Liver (tissue), 9 donors: Measurements from ENCODE around the gene ZNF217. TPM values are rescaled to one million over a fixed set of nuclear protein-coding genes. Genes with fewer than 3 reads are reported as not detected.

Source experiments
- DNase-seq: peaks from one replicate; pipeline ENCODE4 v3.0.0-alpha.2; 2017; ENCODE audit warnings: low spot score
- H3K27ac ChIP-seq, 2 donors: one replicate each; pipeline ENCODE4 v1.7.0; 2013; ENCODE audit warnings: inconsistent platforms in 2 of 2, low read length in 2 of 2, control low read depth in 1 of 2, low read depth in 1 of 2, mild to moderate bottlenecking in 1 of 2
- H3K27me3 ChIP-seq, 4 donors: one replicate each; pipeline versions ENCODE4 v1.6.1 to v1.7.0; 2013; ENCODE audit warnings: low read length in 3 of 4, inconsistent platforms in 1 of 4, mild to moderate bottlenecking in 1 of 4, moderate library complexity in 1 of 4; ENCODE audit not compliant: control insufficient read depth in 4 of 4, insufficient read depth in 4 of 4
- H3K36me3 ChIP-seq, 4 donors: one replicate each; pipeline versions ENCODE4 v1.6.1 to v1.7.0; 2013; ENCODE audit warnings: low read length in 3 of 4, mild to moderate bottlenecking in 3 of 4, low read depth in 1 of 4, moderate library complexity in 1 of 4; ENCODE audit not compliant: control insufficient read depth in 4 of 4, insufficient read depth in 3 of 4
- H3K4me1 ChIP-seq, 4 donors: one replicate each; pipeline versions ENCODE4 v1.6.1 to v1.7.0; 2013; ENCODE audit warnings: low read length in 3 of 4, mild to moderate bottlenecking in 3 of 4, moderate library complexity in 1 of 4; ENCODE audit not compliant: control insufficient read depth in 4 of 4, insufficient read depth in 4 of 4
- H3K4me3 ChIP-seq, 3 donors: one replicate each; pipeline versions ENCODE4 v1.6.1 to v1.7.0; 2013; ENCODE audit warnings: low read length in 3 of 3, control low read depth in 1 of 3, low read depth in 1 of 3, mild to moderate bottlenecking in 1 of 3
- H3K9ac ChIP-seq, 2 donors: one replicate each; pipeline ENCODE4 v1.7.0; 2013; ENCODE audit warnings: low read length in 2 of 2, mild to moderate bottlenecking in 2 of 2, moderate library complexity in 2 of 2, control low read depth in 1 of 2, low read depth in 1 of 2
- H3K9me3 ChIP-seq, 4 donors: one replicate each; pipeline versions ENCODE4 v1.6.1 to v1.7.0; 2013; ENCODE audit warnings: low read length in 3 of 4; ENCODE audit not compliant: control insufficient read depth in 4 of 4
- ATF3 ChIP-seq: IDR thresholded peaks from 2 replicates; pipeline ENCODE4 v1.6.1; 2016; ENCODE audit warnings: antibody characterized with exemption
- CTCF ChIP-seq: fragments of 150-350 bp; IDR thresholded peaks from 2 replicates; pipeline ENCODE4 v1.5.1; 2017; ENCODE audit warnings: improper control_type of control experiment, low read depth, low read length; ENCODE audit not compliant: missing input control
- EGR1 ChIP-seq, 2 donors: IDR thresholded peaks; 2 replicates each; pipeline ENCODE4 v1.6.1; 2016 to 2018; ENCODE audit warnings: antibody characterized with exemption in 2 of 2, low read depth in 2 of 2
- FOXA1 ChIP-seq: IDR thresholded peaks from 2 replicates; pipeline ENCODE4 v1.6.1; 2016; ENCODE audit warnings: antibody characterized with exemption
- FOXA2 ChIP-seq: IDR thresholded peaks from 2 replicates; pipeline ENCODE4 v1.6.1; 2016; ENCODE audit warnings: antibody characterized with exemption
- GABPA ChIP-seq, 2 donors: IDR thresholded peaks in 1 of 2; conservative IDR thresholded peaks in 1 of 2; 2 replicates each; pipeline ENCODE4 v1.6.1; 2016; ENCODE audit warnings: antibody characterized with exemption in 2 of 2, mild to moderate bottlenecking in 1 of 2, moderate library complexity in 1 of 2
- HNF4A ChIP-seq, 2 donors: conservative IDR thresholded peaks; 2 replicates each; pipeline ENCODE4 v1.6.1; 2016; ENCODE audit warnings: antibody characterized with exemption in 2 of 2, mild to moderate bottlenecking in 2 of 2
- HNF4G ChIP-seq: IDR thresholded peaks from 2 replicates; pipeline ENCODE4 v1.6.1; 2016; ENCODE audit warnings: antibody characterized with exemption
- JUND ChIP-seq, 2 donors: IDR thresholded peaks; 2 replicates each; pipeline ENCODE4 v1.6.1; 2016; ENCODE audit warnings: antibody characterized with exemption in 2 of 2
- MAX ChIP-seq: IDR thresholded peaks from 2 replicates; pipeline ENCODE4 v1.6.1; 2016; ENCODE audit warnings: antibody characterized with exemption
- NR2F2 ChIP-seq: IDR thresholded peaks from 2 replicates; pipeline ENCODE4 v1.6.1; 2016; ENCODE audit warnings: antibody characterized with exemption
- RAD21 ChIP-seq, 2 donors: IDR thresholded peaks; 2 replicates each; pipeline ENCODE4 v1.6.1; 2016; ENCODE audit warnings: antibody characterized with exemption in 2 of 2, mild to moderate bottlenecking in 2 of 2
- REST ChIP-seq: IDR thresholded peaks from 2 replicates; pipeline ENCODE4 v1.6.1; 2016; ENCODE audit warnings: antibody characterized with exemption, mild to moderate bottlenecking
- RXRA ChIP-seq, 2 donors: IDR thresholded peaks; 2 replicates each; pipeline ENCODE4 v1.6.1; 2017 to 2018; ENCODE audit warnings: antibody characterized with exemption in 2 of 2, mild to moderate bottlenecking in 1 of 2
- SP1 ChIP-seq: IDR thresholded peaks from 2 replicates; pipeline ENCODE4 v1.6.1; 2018; ENCODE audit warnings: antibody characterized with exemption, mild to moderate bottlenecking
- TAF1 ChIP-seq: conservative IDR thresholded peaks from 2 replicates; pipeline ENCODE4 v1.6.1; 2016; ENCODE audit warnings: antibody characterized with exemption, mild to moderate bottlenecking
- YY1 ChIP-seq: IDR thresholded peaks from 2 replicates; pipeline ENCODE4 v1.6.1; 2016; ENCODE audit warnings: antibody characterized with exemption, mild to moderate bottlenecking
- ZBTB33 ChIP-seq: IDR thresholded peaks from 2 replicates; pipeline ENCODE4 v1.6.1; 2016; ENCODE audit warnings: antibody characterized with exemption
- WGBS: extraction: QIAGEN DNeasy Blood & Tissue Kit; methylation state at CpG from one replicate; pipeline ENCODE4 v1.1.7; 2013; 5-methylcytosine and 5-hydroxymethylcytosine counted together
- polyA plus RNA-seq, 2 donors: library from polyadenylated mRNA; stranded (reverse) in 1 of 2; unstranded in 1 of 2; fragments of 200-250 nt in 1 of 2; fragments of >200 nt in 1 of 2; fragmentation: Nextera tagmentation in 1 of 2; extraction: Ambion mirVana in 1 of 2; gene quantifications; one replicate each; pipeline versions ENCODE4 v1.2.1 to v1.2.3, GENCODE V29; 2013 to 2015
- total RNA-seq, 2 donors: library from RNA; depleted of rRNA; stranded (reverse); fragments of >200 nt; gene quantifications; one replicate each; pipeline ENCODE4 v1.2.3, GENCODE V29; 2014
- donor health status: healthy.
- donor health status: healthy.
- donor health status: healthy.
- donor health status: healthy.
- donor health status: healthy.

ZNF217 gene
- total and polyA plus RNA-seq, 4 donors, result 4.2 to 16.3 (median 11.2) TPM

- H3K9ac ChIP-seq, result no peak overlapping the region
- 63% methylated on average over 8 of the region's 8 CpGs for WGBS
- no peak overlapping the region for H3K4me3 ChIP-seq
- no peaks in the 10 kb centered on the region for H3K27me3 ChIP-seq
- peaks cover 0 to 3% (median 0%) of the 10 kb centered on the region in 4 donors for H3K4me1 ChIP-seq
- DNase-seq, result peak; percentile 50
- H3K36me3 ChIP-seq, result no peaks in the 10 kb centered on the region
- no peaks in the 10 kb centered on the region for H3K9me3 ChIP-seq
- TF ChIP-seq EGR1 (IDR thresholded peaks at IDR 0.05; ENCODE audit: low read depth in 2 of 2), result no peak
- TF ChIP-seq RXRA (IDR thresholded peaks at IDR 0.05), result no peak
- TF ChIP-seq FOXA1, result no peak
- TF ChIP-seq REST, result peak; percentile 33
- peak; percentile 18 to 25 for TF ChIP-seq RAD21 (IDR thresholded peaks at IDR 0.05)
- no peak for TF ChIP-seq CTCF
- no peak for TF ChIP-seq HNF4A (conservative IDR thresholded peaks at IDR 0.05)
- peak; percentile 45 to 51 for TF ChIP-seq JUND (IDR thresholded peaks at IDR 0.05)
- TF ChIP-seq NR2F2, result peak; percentile 70
- TF ChIP-seq HNF4G, result no peak
- no peak for TF ChIP-seq GABPA (IDR thresholded peaks at IDR 0.05 in 1 of 2, conservative IDR thresholded peaks at IDR 0.05 in 1 of 2)
- no peak for TF ChIP-seq TAF1
- TF ChIP-seq ATF3, result no peak
- no peak for TF ChIP-seq FOXA2
- peak; percentile 12 for TF ChIP-seq YY1
- TF ChIP-seq ZBTB33, result no peak
- TF ChIP-seq MAX, result no peak
- peak; percentile 13 for TF ChIP-seq SP1
- peak overlapping the region in 1 of 2 donors; percentile 41 for H3K27ac ChIP-seq
Observed at GRCh38 chr20:53611449-53611894, 17.8 kb upstream of the ZNF217 start.
